DOHH2 (cell line): Measurements from ENCODE around the gene FAM181A.
A peak's percentile ranks its signal among the peaks of the same experiment; 100 is the strongest.

Source experiments
- H3F3A ChIP-seq: fragments of 200-600 bp; sonication (generic), shearing (Covaris generic); 2 replicates; pipeline ENCODE4 v1.6.0; 2016; ENCODE audit warnings: antibody characterized with exemption, mild to moderate bottlenecking; ENCODE audit not compliant: control insufficient read depth, insufficient read depth
- H3K27ac ChIP-seq: fragments of 200-600 bp; sonication (generic); 2 replicates; pipeline ENCODE4 v1.5.1; 2014; ENCODE audit warnings: low read depth, mild to moderate bottlenecking, low read length, moderate library complexity
- H3K27me3 ChIP-seq: fragments of 200-600 bp; sonication (generic); 2 replicates; pipeline ENCODE4 v1.6.1; 2014; ENCODE audit warnings: mild to moderate bottlenecking, low read length, mixed read lengths; ENCODE audit not compliant: control insufficient read depth
- H3K36me3 ChIP-seq: fragments of 200-600 bp; sonication (generic); 2 replicates; pipeline ENCODE4 v1.6.1; 2014; ENCODE audit warnings: mild to moderate bottlenecking, low read length, moderate library complexity, mixed read lengths; ENCODE audit not compliant: control insufficient read depth
- H3K4me1 ChIP-seq: fragments of 200-600 bp; sonication (generic); 2 replicates; pipeline ENCODE4 v1.6.1; 2014; ENCODE audit warnings: mild to moderate bottlenecking, low read length, mixed read lengths; ENCODE audit not compliant: control insufficient read depth
- H3K4me2 ChIP-seq: fragments of 200-600 bp; sonication (generic); 2 replicates; pipeline ENCODE4 v1.6.0; 2014; ENCODE audit warnings: mild to moderate bottlenecking, low read length, moderate library complexity
- H3K4me3 ChIP-seq: fragments of 200-600 bp; sonication (generic); 2 replicates; pipeline ENCODE4 v1.5.1; 2014; ENCODE audit warnings: mild to moderate bottlenecking, low read length, mixed read lengths
- H3K79me2 ChIP-seq: fragments of 200-600 bp; sonication (generic); 2 replicates; pipeline ENCODE4 v1.6.1; 2014; ENCODE audit warnings: mild to moderate bottlenecking, low read length, mixed read lengths; ENCODE audit not compliant: control insufficient read depth
- H3K9me2 ChIP-seq: fragments of 200-600 bp; sonication (generic); replicated peaks from 2 replicates; pipeline ENCODE4 v1.6.1; 2014; ENCODE audit warnings: mild to moderate bottlenecking, low read length, mixed read lengths; ENCODE audit not compliant: control insufficient read depth
- H3K9me3 ChIP-seq: fragments of 200-600 bp; sonication (generic); 2 replicates; pipeline ENCODE4 v1.6.1; 2014; ENCODE audit warnings: antibody characterized with exemption, low read length, mixed read lengths; ENCODE audit not compliant: control insufficient read depth, insufficient read depth
- H4K20me1 ChIP-seq: fragments of 200-600 bp; sonication (generic); 2 replicates; pipeline ENCODE4 v1.6.0; 2014; ENCODE audit warnings: low read depth, mild to moderate bottlenecking, antibody characterized with exemption, low read length, moderate library complexity; ENCODE audit not compliant: control insufficient read depth, insufficient read depth
- CTCF ChIP-seq: fragments of 200-600 bp; sonication (generic); IDR thresholded peaks from one replicate; pipeline ENCODE4 v1.5.1; 2014; ENCODE audit warnings: antibody characterized with exemption, mild to moderate bottlenecking, low read depth, low read length; ENCODE audit not compliant: poor library complexity, severe bottlenecking
- EZH2phosphoT487 ChIP-seq: fragments of 200-600 bp; sonication (generic); IDR thresholded peaks from 2 replicates; pipeline ENCODE4 v1.6.1; 2017; ENCODE audit warnings: borderline replicate concordance, mild to moderate bottlenecking, antibody characterized with exemption, low read length, moderate library complexity, mixed read lengths

The FAM181A gene

GRCh38 chr14:93978735-93979134 is 51.6 kb downstream of the FAM181A start:
- Histone ChIP-seq H3K36me3 (no peaks in the 10 kb centered on the region), H3K79me2 (no peaks in the 10 kb centered on the region), H3K27ac (peak overlapping the region; percentile 86), H3K4me2 (peak overlapping the region; percentile 91), H3K9me3 (no peaks in the 10 kb centered on the region), H3F3A (peaks cover 20% of the 10 kb centered on the region), H3K9me2 (no peaks in the 10 kb centered on the region), H3K4me3 (peak overlapping the region; percentile 72; the same call in 1 of the 2 replicates), H3K27me3 (no peaks in the 10 kb centered on the region), H3K4me1 (peaks cover 56% of the 10 kb centered on the region), H4K20me1 (no peaks in the 10 kb centered on the region)
- TF ChIP-seq CTCF = no peak
- no peak for TF ChIP-seq EZH2phosphoT487
